Measurements from ENCODE around the gene PPP3CA.

Gene PPP3CA

GRCh38 chr4:101306225-101306624 is 41.1 kb downstream of the PPP3CA start:
- intact Hi-C loops (cut with DNase I; ENCODE audit: low total_unique reads): no loop called here
- Histone ChIP-seq H3K4me3 (no peak overlapping the region), H3K36me3 (no peaks in the 10 kb centered on the region), H3K27me3 (no peaks in the 10 kb centered on the region), H3K4me1 (peaks cover 0 to 24% (median 4%) of the 10 kb centered on the region in 4 donors), H3K9me3 (no peaks in the 10 kb centered on the region), H3K27ac (no peak overlapping the region)
- DNase-seq: no peak
- TF ChIP-seq, protein P1, sequence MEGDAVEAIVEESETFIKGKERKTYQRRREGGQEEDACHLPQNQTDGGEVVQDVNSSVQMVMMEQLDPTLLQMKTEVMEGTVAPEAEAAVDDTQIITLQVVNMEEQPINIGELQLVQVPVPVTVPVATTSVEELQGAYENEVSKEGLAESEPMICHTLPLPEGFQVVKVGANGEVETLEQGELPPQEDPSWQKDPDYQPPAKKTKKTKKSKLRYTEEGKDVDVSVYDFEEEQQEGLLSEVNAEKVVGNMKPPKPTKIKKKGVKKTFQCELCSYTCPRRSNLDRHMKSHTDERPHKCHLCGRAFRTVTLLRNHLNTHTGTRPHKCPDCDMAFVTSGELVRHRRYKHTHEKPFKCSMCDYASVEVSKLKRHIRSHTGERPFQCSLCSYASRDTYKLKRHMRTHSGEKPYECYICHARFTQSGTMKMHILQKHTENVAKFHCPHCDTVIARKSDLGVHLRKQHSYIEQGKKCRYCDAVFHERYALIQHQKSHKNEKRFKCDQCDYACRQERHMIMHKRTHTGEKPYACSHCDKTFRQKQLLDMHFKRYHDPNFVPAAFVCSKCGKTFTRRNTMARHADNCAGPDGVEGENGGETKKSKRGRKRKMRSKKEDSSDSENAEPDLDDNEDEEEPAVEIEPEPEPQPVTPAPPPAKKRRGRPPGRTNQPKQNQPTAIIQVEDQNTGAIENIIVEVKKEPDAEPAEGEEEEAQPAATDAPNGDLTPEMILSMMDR (IDR thresholded peaks at IDR 0.05): no peak

- no peak overlapping the region for H3K27ac ChIP-seq
- H3K36me3 ChIP-seq: no peaks in the 10 kb centered on the region
- H3K4me3 ChIP-seq: no peak overlapping the region
- DNase-seq: no peak
- H3K4me1 ChIP-seq: peaks cover 0 to 24% (median 4%) of the 10 kb centered on the region in 4 donors
- intact Hi-C loops (cut with DNase I; ENCODE audit: low total_unique reads): no loop called here
- no peaks in the 10 kb centered on the region for H3K9me3 ChIP-seq
- TF ChIP-seq, protein P1 (IDR thresholded peaks at IDR 0.05): no peak
- no peaks in the 10 kb centered on the region for H3K27me3 ChIP-seq
Measured at GRCh38 chr4:101304916-101305315, 42.4 kb downstream of the PPP3CA start.

- peaks cover 0 to 16% (median 4%) of the 10 kb centered on the region in 4 donors for H3K4me1 ChIP-seq
- no peaks in the 10 kb centered on the region for H3K27me3 ChIP-seq
- TF ChIP-seq, protein P1 (IDR thresholded peaks at IDR 0.05): no peak
- DNase-seq: no peak
- H3K36me3 ChIP-seq: no peaks in the 10 kb centered on the region
- intact Hi-C loops (cut with DNase I; ENCODE audit: low total_unique reads): no loop called here
- no peak overlapping the region for H3K4me3 ChIP-seq
- H3K9me3 ChIP-seq: no peaks in the 10 kb centered on the region
- H3K27ac ChIP-seq: no peak overlapping the region
Measured at GRCh38 chr4:101299899-101300540, 47.3 kb downstream of the PPP3CA start.

GRCh38 chr4:101299021-101299420 is 48.3 kb downstream of the PPP3CA start:
- Histone ChIP-seq H3K4me3 (no peak overlapping the region), H3K9me3 (no peaks in the 10 kb centered on the region), H3K27ac (no peak overlapping the region), H3K27me3 (no peaks in the 10 kb centered on the region), H3K4me1 (peaks cover 0 to 12% (median 2%) of the 10 kb centered on the region in 4 donors), H3K36me3 (no peaks in the 10 kb centered on the region)
- TF ChIP-seq, protein P1 (IDR thresholded peaks at IDR 0.05): no peak
- no peak for DNase-seq
- intact Hi-C loops (cut with DNase I; ENCODE audit: low total_unique reads): no loop called here

GRCh38 chr4:101295691-101296090 is 51.6 kb downstream of the PPP3CA start:
- no peak overlapping the region for H3K27ac ChIP-seq
- intact Hi-C loops (cut with DNase I; ENCODE audit: low total_unique reads): no loop called here

More at GRCh38 chr4:101295691-101296090, 51.6 kb downstream of the PPP3CA start:
- Histone ChIP-seq H3K4me3 (no peak overlapping the region), H3K9me3 (no peaks in the 10 kb centered on the region), H3K36me3 (no peaks in the 10 kb centered on the region), H3K27me3 (no peaks in the 10 kb centered on the region), H3K4me1 (peaks cover 0 to 40% (median 12%) of the 10 kb centered on the region in 4 donors)
- TF ChIP-seq, protein P1 (IDR thresholded peaks at IDR 0.05): no peak
- DNase-seq: no peak

All from tibial artery (tissue), 4 donors.